GM12865 (cell line): ENCODE measurements around the gene SLC17A9.

Source experiments
- DNase-seq: peaks from one replicate; pipeline ENCODE4 v3.0.0; 2010; ENCODE audit warnings: low read depth
- H3K4me3 ChIP-seq: 2 replicates; pipeline ENCODE4 v1.5.1; 2011; ENCODE audit warnings: mild to moderate bottlenecking, low read depth, low read length, control low read depth
- CTCF ChIP-seq: IDR thresholded peaks from 2 replicates; pipeline ENCODE4 v1.5.1; 2011; ENCODE audit warnings: low read length, control low read depth, low read depth, inconsistent platforms; ENCODE audit not compliant: insufficient read depth; ENCODE audit errors: missing control alignments

The SLC17A9 gene

GRCh38 chr20:62995481-62995880 is 43.0 kb downstream of the SLC17A9 start:
- no peak for TF ChIP-seq CTCF
- no peak overlapping the region for H3K4me3 ChIP-seq
- no peak for DNase-seq

- H3K4me3 ChIP-seq = no peak overlapping the region
- no peak for DNase-seq
- TF ChIP-seq CTCF = no peak
Measured at GRCh38 chr20:62995898-62996595, 43.5 kb downstream of the SLC17A9 start.

DNA sequence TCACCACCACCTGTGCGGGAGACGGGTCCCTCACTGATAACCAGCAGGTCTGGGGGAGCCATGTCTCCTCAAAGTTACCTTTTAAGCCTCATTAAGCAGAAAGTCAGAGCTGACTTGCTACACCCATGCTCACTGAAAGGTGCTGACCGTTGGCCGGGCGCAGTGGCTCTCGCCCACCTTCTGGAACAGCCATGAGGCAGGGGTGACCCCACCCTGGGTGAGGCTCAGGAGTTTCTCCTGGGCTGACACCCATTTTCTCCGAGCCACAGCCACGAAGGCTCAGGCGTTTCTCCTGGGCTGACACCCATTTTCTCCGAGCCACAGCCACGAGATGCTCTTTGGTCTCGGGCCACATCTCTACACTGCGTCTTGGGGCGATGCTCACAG is 44.1 kb downstream of the SLC17A9 start:
- H3K4me3 ChIP-seq = no peak overlapping the region
- DNase-seq = no peak
- TF ChIP-seq CTCF = no peak

GRCh38 chr20:62997417-62998035 is 45.0 kb downstream of the SLC17A9 start:
- DNase-seq = no peak
- TF ChIP-seq CTCF = no peak
- no peak overlapping the region for H3K4me3 ChIP-seq

DNA sequence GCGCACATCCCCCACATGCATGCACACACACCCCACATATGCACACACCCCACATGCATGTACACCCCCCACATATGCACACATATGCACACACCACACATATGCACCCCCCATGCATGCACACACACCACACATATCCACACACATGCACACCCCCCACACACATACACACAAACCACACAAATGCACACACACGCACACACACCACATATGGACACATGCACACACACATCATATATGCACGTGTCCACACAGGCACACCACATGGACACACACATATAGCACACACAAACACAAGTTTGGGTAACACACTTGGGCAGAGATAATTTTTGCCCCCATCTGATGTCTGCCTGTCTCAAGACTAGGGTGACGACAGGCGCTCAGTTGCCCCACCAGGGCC is 45.9 kb downstream of the SLC17A9 start:
- DNase-seq = no peak
- no peak overlapping the region for H3K4me3 ChIP-seq
- no peak for TF ChIP-seq CTCF

DNA sequence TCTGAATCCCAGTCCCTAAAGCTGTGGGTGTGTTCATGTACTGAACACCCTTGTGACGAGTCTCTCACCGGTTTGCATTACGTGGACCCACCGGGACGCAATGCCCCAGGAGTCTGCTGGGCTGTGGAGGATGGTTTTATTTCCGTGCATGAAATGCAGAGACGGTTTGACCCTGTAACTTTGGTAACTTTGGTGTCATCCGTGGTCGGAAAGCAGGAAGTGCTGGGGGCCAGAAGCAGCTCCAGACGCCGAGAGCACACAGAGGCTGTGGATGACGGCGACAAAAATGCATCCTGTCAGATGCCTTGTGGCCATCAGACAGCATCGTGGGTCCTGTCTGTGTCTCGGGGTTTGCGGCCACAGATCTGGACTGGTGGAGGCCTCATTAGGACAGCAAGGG is 47.1 kb downstream of the SLC17A9 start:
- no peak for DNase-seq
- H3K4me3 ChIP-seq = no peak overlapping the region
- TF ChIP-seq CTCF = no peak

DNA sequence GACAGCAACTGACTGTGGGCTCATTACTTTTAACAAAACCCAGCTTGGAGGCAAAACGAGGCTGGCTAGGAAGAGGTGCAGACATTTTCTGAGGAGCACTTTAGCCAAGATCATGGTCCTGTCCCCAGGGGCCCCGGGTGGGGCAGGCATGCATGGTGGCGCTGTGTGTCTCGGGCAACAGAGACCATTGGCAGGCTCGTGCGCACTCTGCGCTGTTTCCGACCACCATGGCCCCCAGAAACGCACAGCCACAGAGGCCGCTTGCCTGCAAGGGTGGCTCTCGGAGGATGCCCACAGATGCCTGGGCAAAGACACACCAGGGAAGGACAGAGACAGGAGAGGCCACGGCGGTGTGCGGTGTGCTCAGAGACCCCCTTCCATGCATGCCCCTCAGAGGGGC is 47.5 kb downstream of the SLC17A9 start:
- no peak for DNase-seq
- no peak for TF ChIP-seq CTCF
- H3K4me3 ChIP-seq = no peak overlapping the region
